Thyroid gland (tissue), 4 donors: ENCODE data around the gene BUB1B. TPM values are rescaled to one million over a fixed set of nuclear protein-coding genes. Genes with fewer than 3 reads are reported as not detected.

Source experiments
- DNase-seq, 2 donors: peaks; one replicate each; pipeline ENCODE4 v3.0.0-alpha.2; 2019
- H3K27ac ChIP-seq, 3 donors: fragments of 200-600 bp; sonication (generic); 1 replicate in 2 of 3; 2 replicates in 1 of 3; pipeline ENCODE4 v1.5.1; 2016 to 2019; ENCODE audit warnings: mild to moderate bottlenecking in 1 of 3, moderate library complexity in 1 of 3
- H3K27me3 ChIP-seq: fragments of 200-600 bp; sonication (generic); one replicate; pipeline ENCODE4 v1.5.1; 2019
- H3K36me3 ChIP-seq, 2 donors: fragments of 200-600 bp; sonication (generic); one replicate each; pipeline ENCODE4 v1.5.1; 2016 to 2019
- H3K4me1 ChIP-seq, 2 donors: fragments of 200-600 bp; sonication (generic); one replicate each; pipeline ENCODE4 v1.5.1; 2017 to 2019
- H3K4me3 ChIP-seq, 3 donors: fragments of 200-600 bp; sonication (generic); replicated peaks in 1 of 3; 1 replicate in 2 of 3; 2 replicates in 1 of 3; pipeline ENCODE4 v1.5.1; 2016; ENCODE audit warnings: mild to moderate bottlenecking in 1 of 3
- H3K9me3 ChIP-seq: fragments of 200-600 bp; sonication (generic); one replicate; pipeline ENCODE4 v1.5.1; 2017
- POLR2A ChIP-seq, 2 donors: fragments of 450-650 bp; IDR thresholded peaks; one replicate each; pipeline ENCODE4 v1.6.1; 2017; ENCODE audit warnings: antibody characterized with exemption in 2 of 2, mild to moderate bottlenecking in 2 of 2, moderate library complexity in 1 of 2
- WGBS, 2 donors: methylation state at CpG; one replicate each; pipeline ENCODE4 v1.1.5; 2017; 5-methylcytosine and 5-hydroxymethylcytosine counted together
- intact Hi-C: fragments of 100-400 bp; cut with DNase I; formaldehyde crosslinking; loops from one replicate; pipeline ENCODE4 v1.15.1; 2023
- total RNA-seq, 4 donors: library from RNA; depleted of rRNA; stranded (reverse); fragments of >200 nt; gene quantifications; one replicate each; pipeline ENCODE4 v1.2.3, GENCODE V29; 2016
- TF ChIP-seq, protein P1 (sequence below), 6 experiments: fragments of 200-600 bp in 3 of 6; fragments of 450-650 bp in 3 of 6; sonication (generic) in 3 of 6; IDR thresholded peaks; one replicate each; pipeline ENCODE4 v1.5.1; 2016 to 2019; ENCODE audit warnings: antibody characterized with exemption in 6 of 6, mild to moderate bottlenecking in 2 of 6, inconsistent platforms in 1 of 6, moderate library complexity in 1 of 6

BUB1B gene
- total RNA-seq, 4 donors from 2014 or later = 0.20 to 3.7 (median 1.4) TPM

DNA sequence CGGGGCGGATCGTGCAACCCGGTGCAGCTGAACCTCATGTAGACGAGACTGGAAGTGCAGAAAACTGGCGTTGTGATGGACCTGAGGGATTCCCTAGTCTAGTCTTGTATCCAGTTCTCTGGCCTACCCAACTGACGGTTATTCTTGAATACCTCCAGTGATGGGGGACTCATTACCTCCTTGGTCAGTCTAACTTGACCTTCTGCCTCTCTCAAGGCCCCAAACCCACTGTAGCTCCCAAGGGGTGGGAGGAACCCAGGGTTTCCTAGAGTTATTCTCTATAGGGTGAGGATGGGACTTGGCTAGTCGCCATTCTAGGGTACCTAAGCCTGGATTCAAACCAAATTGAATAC lies 89.4 kb downstream of the BUB1B start:
- intact Hi-C loops = no loop called here
- no peak overlapping the region for H3K4me3 ChIP-seq
- H3K9me3 ChIP-seq = no peaks in the 10 kb centered on the region
- H3K27ac ChIP-seq = no peak overlapping the region
- DNase-seq = no peak
- peaks cover 11 to 31% of the 10 kb centered on the region in 2 donors for H3K4me1 ChIP-seq
- H3K27me3 ChIP-seq = no peaks in the 10 kb centered on the region
- TF ChIP-seq, protein P1, sequence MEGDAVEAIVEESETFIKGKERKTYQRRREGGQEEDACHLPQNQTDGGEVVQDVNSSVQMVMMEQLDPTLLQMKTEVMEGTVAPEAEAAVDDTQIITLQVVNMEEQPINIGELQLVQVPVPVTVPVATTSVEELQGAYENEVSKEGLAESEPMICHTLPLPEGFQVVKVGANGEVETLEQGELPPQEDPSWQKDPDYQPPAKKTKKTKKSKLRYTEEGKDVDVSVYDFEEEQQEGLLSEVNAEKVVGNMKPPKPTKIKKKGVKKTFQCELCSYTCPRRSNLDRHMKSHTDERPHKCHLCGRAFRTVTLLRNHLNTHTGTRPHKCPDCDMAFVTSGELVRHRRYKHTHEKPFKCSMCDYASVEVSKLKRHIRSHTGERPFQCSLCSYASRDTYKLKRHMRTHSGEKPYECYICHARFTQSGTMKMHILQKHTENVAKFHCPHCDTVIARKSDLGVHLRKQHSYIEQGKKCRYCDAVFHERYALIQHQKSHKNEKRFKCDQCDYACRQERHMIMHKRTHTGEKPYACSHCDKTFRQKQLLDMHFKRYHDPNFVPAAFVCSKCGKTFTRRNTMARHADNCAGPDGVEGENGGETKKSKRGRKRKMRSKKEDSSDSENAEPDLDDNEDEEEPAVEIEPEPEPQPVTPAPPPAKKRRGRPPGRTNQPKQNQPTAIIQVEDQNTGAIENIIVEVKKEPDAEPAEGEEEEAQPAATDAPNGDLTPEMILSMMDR (IDR thresholded peaks at IDR 0.05) = no peak
- TF ChIP-seq POLR2A (IDR thresholded peaks at IDR 0.05) = no peak
- 95 to 96% methylated on average over 8 of the region's 8 CpGs for WGBS, 2 donors
- no peaks in the 10 kb centered on the region for H3K36me3 ChIP-seq

DNA sequence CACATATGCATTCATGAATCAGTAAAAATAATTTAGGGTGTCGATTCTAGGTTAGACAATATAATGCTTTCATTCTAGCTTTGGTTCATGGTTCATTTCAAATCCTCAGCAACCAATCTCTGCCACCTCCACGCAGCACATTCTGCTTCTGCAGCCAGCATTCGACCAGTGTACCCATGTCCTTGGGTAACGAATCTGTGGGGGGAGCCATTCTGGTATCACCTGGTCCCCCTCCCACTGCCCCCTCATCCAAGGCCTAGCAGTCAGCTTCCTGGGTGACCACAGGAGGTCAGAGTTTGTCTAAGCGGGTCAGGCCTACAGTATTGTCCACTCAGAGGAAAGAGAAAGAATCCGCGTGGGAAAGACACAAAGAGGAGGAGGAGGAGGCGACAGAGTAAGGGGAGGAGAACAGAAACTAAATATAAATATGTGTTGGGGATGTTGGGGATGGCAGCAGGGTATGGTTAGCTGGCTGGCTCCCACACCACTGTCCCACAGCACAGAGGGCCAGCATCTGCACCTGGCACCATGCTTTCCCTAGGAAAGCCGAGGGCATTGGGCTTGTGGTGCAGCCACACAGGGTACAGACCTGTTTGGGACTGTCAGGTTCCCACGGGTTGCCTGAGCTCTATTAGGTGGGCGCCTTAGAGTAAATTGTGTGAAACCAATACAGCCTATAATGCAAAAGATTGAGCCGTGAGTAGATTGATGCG lies 90.1 kb downstream of the BUB1B start:
- TF ChIP-seq, protein P1 (IDR thresholded peaks at IDR 0.05) = no peak
- TF ChIP-seq POLR2A (IDR thresholded peaks at IDR 0.05) = no peak
- peak overlapping the region in 1 of 3 donors; percentile 64 for H3K27ac ChIP-seq
- DNase-seq = no peak
- no peaks in the 10 kb centered on the region for H3K9me3 ChIP-seq
- H3K27me3 ChIP-seq = no peaks in the 10 kb centered on the region
- H3K36me3 ChIP-seq = no peaks in the 10 kb centered on the region
- intact Hi-C loops = no loop called here
- 88 to 95% methylated on average over 13 of the region's 13 CpGs for WGBS, 2 donors
- peaks cover 11 to 26% of the 10 kb centered on the region in 2 donors for H3K4me1 ChIP-seq
- no peak overlapping the region for H3K4me3 ChIP-seq

DNA sequence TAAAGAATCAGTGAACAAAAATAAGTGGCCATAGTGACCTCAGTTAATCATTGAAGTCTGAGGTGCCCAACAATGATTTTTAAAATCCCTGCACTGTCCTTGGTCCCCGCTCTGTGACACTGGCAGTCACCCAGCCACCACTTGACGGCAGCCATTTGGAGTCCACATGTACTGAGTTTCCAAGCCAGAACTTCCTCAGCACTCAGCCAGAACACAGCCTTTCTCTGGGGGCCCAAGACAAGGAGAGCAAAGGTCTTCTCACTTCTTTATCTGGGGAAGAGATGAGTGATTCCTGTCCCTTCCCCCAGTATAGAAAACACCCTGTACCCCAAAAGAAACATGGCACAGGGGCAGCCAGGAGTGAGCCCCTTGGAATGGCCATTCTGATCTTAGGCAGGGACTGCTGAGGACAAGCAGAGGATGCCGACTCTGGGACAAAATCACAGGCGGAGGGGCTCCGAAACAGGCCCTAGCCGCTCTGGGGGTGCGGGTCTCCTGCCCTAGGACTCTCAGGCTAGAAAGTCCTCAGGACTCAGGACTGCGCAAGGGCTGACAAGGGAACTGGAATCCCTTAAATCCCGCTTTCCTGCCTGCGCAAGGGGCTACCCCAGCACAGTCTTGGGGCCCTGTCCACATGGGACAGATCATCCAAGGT lies 90.7 kb downstream of the BUB1B start:
- no peaks in the 10 kb centered on the region for H3K36me3 ChIP-seq
- H3K9me3 ChIP-seq = no peaks in the 10 kb centered on the region
- intact Hi-C loops = no loop called here
- H3K4me1 ChIP-seq = peaks cover 11 to 26% of the 10 kb centered on the region in 2 donors
- H3K4me3 ChIP-seq = peak overlapping the region in 1 of 3 donors; percentile 46
- TF ChIP-seq, protein P1 (IDR thresholded peaks at IDR 0.05) = no peak
- TF ChIP-seq POLR2A (IDR thresholded peaks at IDR 0.05) = no peak
- H3K27me3 ChIP-seq = no peaks in the 10 kb centered on the region
- WGBS, 2 donors = 66 to 80% methylated on average over 8 to 10 of the region's 10 CpGs
- peak overlapping the region; percentile 64 to 66 (median 64) for H3K27ac ChIP-seq
- peak; percentile 60 to 73 for DNase-seq

DNA sequence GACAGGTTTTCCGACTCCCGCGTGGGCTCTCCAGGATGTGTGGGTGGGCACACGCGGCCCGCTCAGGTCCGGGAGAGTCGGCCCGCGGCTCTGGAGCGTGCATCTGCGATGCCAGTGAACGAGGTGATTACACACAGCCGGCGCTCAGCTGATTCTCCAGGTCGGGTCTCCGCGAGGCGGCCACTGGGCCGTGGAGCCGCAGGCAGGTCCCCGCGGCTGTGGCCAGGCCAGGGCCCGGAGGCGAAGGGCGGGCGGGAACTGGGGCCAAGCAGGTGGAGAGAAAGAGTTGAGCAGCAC lies 91.2 kb downstream of the BUB1B start:
- TF ChIP-seq, protein P1 (IDR thresholded peaks at IDR 0.05) = no peak
- no peak for TF ChIP-seq POLR2A (IDR thresholded peaks at IDR 0.05)
- Histone ChIP-seq H3K27me3 (no peaks in the 10 kb centered on the region), H3K36me3 (no peaks in the 10 kb centered on the region), H3K4me1 (peaks cover 11 to 26% of the 10 kb centered on the region in 2 donors), H3K9me3 (no peaks in the 10 kb centered on the region), H3K4me3 (peak overlapping the region in 1 of 3 donors; percentile 46), H3K27ac (peak overlapping the region; percentile 64 to 66 (median 64))
- WGBS, 2 donors = 39 to 57% methylated on average over 11 to 21 of the region's 27 CpGs
- intact Hi-C loops = no loop called here
- DNase-seq = no peak
